HepG2 (cell line): ENCODE measurements around the gene GAS2L1. TPM values are rescaled to one million over a fixed set of nuclear protein-coding genes. Genes with fewer than 3 reads are reported as not detected.

ENCODE experiments used
- ATAC-seq: fragments of 200-7000 bp; cut with Tn5 transposase; 3 replicates; pipeline ENCODE4 v1.9.1; 2020; ENCODE audit warnings: mild to moderate bottlenecking, moderate library complexity
- BruUV-seq: library from RNA; stranded (reverse); fragments of 400-500 nt; replicated peaks from 2 replicates; lab custom pipeline; 2021; lab: Mats Ljungman, UMichigan
- CTCF ChIA-PET: fragments of 300-600 bp; formaldehyde crosslinking; extraction: SDS; loops from one replicate; lab custom pipeline; 2021; ENCODE audit warnings: low total read pairs, inconsistent platforms, low intra/inter-chr PET ratio; lab: Yijun Ruan, JAX
- POLR2A ChIA-PET: fragments of 350-600 bp; sonication (Branson Sonifier 250); formaldehyde crosslinking; loops from one replicate; lab custom pipeline; 2020; ENCODE audit warnings: antibody characterized with exemption, inconsistent platforms; lab: Yijun Ruan, JAX
- DNase-seq: peaks from one replicate; pipeline ENCODE4 v3.0.0-alpha.2; 2015; ENCODE audit warnings: low spot score
- FAIRE-seq: peaks from 3 replicates; lab custom pipeline; 2011; peaks lifted over from hg19 to GRCh38; lab: Jason Lieb, UNC
- H2AFZ ChIP-seq: one replicate; pipeline ENCODE4 v1.6.1; 2011; ENCODE audit warnings: low read length, inconsistent platforms
- H3K27ac ChIP-seq: fragments of 300-600 bp; 3 replicates; pipeline ENCODE4 v1.8.0; 2011; ENCODE audit warnings: mixed run types, mild to moderate bottlenecking, mixed read lengths, low read length, inconsistent platforms; ENCODE audit not compliant: insufficient read depth; ENCODE audit errors: extremely low read length
- H3K27me3 ChIP-seq, 2 experiments: fragments of 200-600 bp in 1 of 2; 2 replicates in 1 of 2; 3 replicates in 1 of 2; pipeline versions ENCODE4 v1.6.0 to v1.8.0; 2011; ENCODE audit warnings: low read length in 2 of 2, mild to moderate bottlenecking in 2 of 2, moderate library complexity in 2 of 2, inconsistent platforms in 1 of 2; ENCODE audit not compliant: insufficient read depth in 2 of 2, control insufficient read depth in 1 of 2
- H3K36me3 ChIP-seq, 2 experiments: fragments of 200-600 bp in 1 of 2; replicated peaks in 1 of 2; 2 replicates in 1 of 2; 3 replicates in 1 of 2; pipeline versions ENCODE4 v1.5.1 to v1.8.0; 2011; ENCODE audit warnings: low read length in 2 of 2, inconsistent platforms in 1 of 2; ENCODE audit not compliant: insufficient read depth in 2 of 2, control insufficient read depth in 1 of 2
- H3K4me1 ChIP-seq: 2 replicates; pipeline ENCODE4 v1.5.1; 2012; ENCODE audit warnings: low read length, inconsistent platforms; ENCODE audit not compliant: insufficient read depth
- H3K4me2 ChIP-seq: 2 replicates; pipeline ENCODE4 v1.6.0; 2011; ENCODE audit warnings: low read depth, low read length, inconsistent platforms
- H3K4me3 ChIP-seq, 3 experiments: fragments of 200-600 bp in 1 of 3; sonication (generic), shearing (Covaris generic) in 1 of 3; replicated peaks in 1 of 3; 2 replicates each; pipeline ENCODE4 v1.5.1; 2011 to 2016; ENCODE audit warnings: low read length in 3 of 3, inconsistent platforms in 2 of 3, low read depth in 2 of 3, mild to moderate bottlenecking in 2 of 3, control low read depth in 1 of 3, mixed read lengths in 1 of 3; ENCODE audit not compliant: insufficient read depth in 1 of 3
- H3K79me2 ChIP-seq: one replicate; pipeline ENCODE4 v1.6.1; 2011; ENCODE audit warnings: low read length, inconsistent platforms; ENCODE audit not compliant: insufficient read depth
- H3K9ac ChIP-seq: 2 replicates; pipeline ENCODE4 v1.6.0; 2011; ENCODE audit warnings: mild to moderate bottlenecking, low read depth, low read length, inconsistent platforms; ENCODE audit not compliant: insufficient read depth
- H3K9me3 ChIP-seq: 2 replicates; pipeline ENCODE4 v1.5.1; 2012; ENCODE audit warnings: mild to moderate bottlenecking, low read length
- H4K20me1 ChIP-seq: 2 replicates; pipeline ENCODE4 v1.6.0; 2011; ENCODE audit warnings: inconsistent platforms, mild to moderate bottlenecking, low read length, moderate library complexity; ENCODE audit not compliant: insufficient read depth
- GMEB2 ChIP-seq: IDR thresholded peaks from 2 replicates; pipeline ENCODE4 v1.6.1; 2016; ENCODE audit warnings: missing biosample characterization, missing genetic modification reagents, low read depth
- HCFC1 ChIP-seq: fragments of 150-350 bp; IDR thresholded peaks from 2 replicates; pipeline ENCODE4 v1.6.1; 2014; ENCODE audit warnings: low read depth, low read length
- HNRNPLL ChIP-seq: fragments of 200-400 bp; formaldehyde crosslinking; IDR thresholded peaks from 2 replicates; pipeline ENCODE4 v1.6.1; 2017; ENCODE audit warnings: mild to moderate bottlenecking, low read depth, low read length; ENCODE audit not compliant: poor library complexity, severe bottlenecking
- MLXIP ChIP-seq: sonication (generic); formaldehyde crosslinking; IDR thresholded peaks from 2 replicates; pipeline ENCODE4 v1.9.0; 2021; ENCODE audit warnings: missing genetic modification reagents, borderline replicate concordance
- MYC ChIP-seq: sonication (generic); formaldehyde crosslinking; IDR thresholded peaks from 2 replicates; pipeline ENCODE4 v1.9.0; 2021; ENCODE audit warnings: missing genetic modification reagents, borderline replicate concordance
- NONO ChIP-seq, 2 experiments: fragments of 450-650 bp in 1 of 2; sonication (generic) in 1 of 2; formaldehyde crosslinking in 1 of 2; IDR thresholded peaks in 1 of 2; conservative IDR thresholded peaks in 1 of 2; 2 replicates each; pipeline versions ENCODE4 v1.6.1 to v1.8.0; 2017 to 2022; ENCODE audit warnings: mild to moderate bottlenecking in 1 of 2, missing genetic modification reagents in 1 of 2, moderate library complexity in 1 of 2
- PHF21A ChIP-seq: sonication (generic); formaldehyde crosslinking; IDR thresholded peaks from 2 replicates; pipeline ENCODE4 v1.5.0; 2020; ENCODE audit warnings: mild to moderate bottlenecking, missing genetic modification reagents
- SAP130 ChIP-seq: IDR thresholded peaks from 2 replicates; pipeline ENCODE4 v1.6.1; 2016; ENCODE audit warnings: low read depth
- SIN3A ChIP-seq: IDR thresholded peaks from 2 replicates; pipeline ENCODE4 v1.6.1; 2011; ENCODE audit warnings: low read depth, mild to moderate bottlenecking, control low read depth, low read length, borderline replicate concordance
- TEAD3 ChIP-seq: optimal IDR thresholded peaks from 2 replicates; pipeline ENCODE3; 2016; ENCODE audit warnings: borderline replicate concordance
- ZBTB39 ChIP-seq: sonication (generic); formaldehyde crosslinking; IDR thresholded peaks from 2 replicates; pipeline ENCODE4 v1.5.0; 2020; ENCODE audit warnings: missing genetic modification reagents
- ZFP82 ChIP-seq: sonication (generic); formaldehyde crosslinking; IDR thresholded peaks from 2 replicates; pipeline ENCODE4 v1.5.1; 2020; ENCODE audit warnings: mild to moderate bottlenecking, missing genetic modification reagents, borderline replicate concordance
- ZNF7 ChIP-seq: IDR thresholded peaks from 2 replicates; pipeline ENCODE4 v1.6.1; 2016; ENCODE audit warnings: missing biosample characterization, missing genetic modification reagents
- ZNF891 ChIP-seq: sonication (generic); formaldehyde crosslinking; IDR thresholded peaks from 2 replicates; pipeline ENCODE4 v1.5.0; 2020; ENCODE audit warnings: mild to moderate bottlenecking, missing genetic modification reagents
- WGBS: methylation state at CpG from one replicate; pipeline ENCODE4 v1.1.6; 2017; ENCODE audit warnings: low lambda C conversion rate; 5-methylcytosine and 5-hydroxymethylcytosine counted together
- in situ Hi-C: cut with HindIII; loops from 2 replicates; pipeline ENCODE4 v1.10.0; 2017; ENCODE audit warnings: low pct_unique_long_range_greater_than_20kb; ENCODE audit not compliant: extremely low pct_ligation_motif_present
- intact Hi-C: fragments of 100-400 bp; cut with micrococcal nuclease; formaldehyde crosslinking; loops from one replicate; pipeline ENCODE4 v1.10.0; 2022; ENCODE audit not compliant: unreplicated experiment
- polyA plus RNA-seq, 8 experiments: library from polyadenylated mRNA; depleted of rRNA in 3 of 8; stranded (reverse) in 7 of 8; unstranded in 1 of 8; fragments of >200 nt; fragmentation: Illumina TruSeq in 4 of 8; extraction: Trizol in 4 of 8; gene quantifications; 2 replicates each; pipeline versions ENCODE4 v1.2.1 to v1.2.3, GENCODE V29; 2011 to 2016; ENCODE audit warnings: low read depth in 4 of 8, missing spikeins in 1 of 8, mixed read lengths in 1 of 8; ENCODE audit not compliant: insufficient read depth in 1 of 8
- total RNA-seq, 5 experiments: library from RNA; depleted of rRNA; stranded (reverse); fragments of >200 nt; fragmentation: Illumina TruSeq; extraction: Trizol; gene quantifications; 2 replicates each; pipeline ENCODE4 v1.2.3, GENCODE V29; 2016; ENCODE audit warnings: low read depth in 1 of 5

GAS2L1 gene
- total and polyA plus RNA-seq, 2 of the 13 experiments (the other 11 are each of a cell fraction or from before 2014, with no cell fraction given), result 1.8 to 3.3 TPM

- Histone ChIP-seq H3K79me2 (no peaks in the 10 kb centered on the region), H3K4me1 (peaks cover 32% of the 10 kb centered on the region), H3K9ac (no peak overlapping the region), H3K9me3 (no peaks in the 10 kb centered on the region), H3K36me3 (peaks cover 20 to 45% of the 10 kb centered on the region in 2 experiments; a peak in 4 of 5 replicates), H3K4me2 (no peak overlapping the region), H2AFZ (no peak overlapping the region), H4K20me1 (no peaks in the 10 kb centered on the region), H3K4me3 (no peak overlapping the region), H3K27ac (peak overlapping the region; percentile 54), H3K27me3 (no peaks in the 10 kb centered on the region)
- CTCF ChIA-PET, result no interaction called here
- POLR2A ChIA-PET, result no interaction called here
- BruUV-seq, result no TSS peak
- FAIRE-seq, result no peak
- ATAC-seq, result no peak
- in situ Hi-C loops, result no loop called here
- no peak for DNase-seq
- intact Hi-C loops, result no loop called here
- no peak for TF ChIP-seq HNRNPLL
- no peak for TF ChIP-seq MYC (CRISPR knock-in tag)
- TF ChIP-seq ZNF7 (CRISPR knock-in tag), result no peak
- TF ChIP-seq PHF21A, result no peak
- TF ChIP-seq HCFC1, result no peak
- TF ChIP-seq ZFP82 (CRISPR knock-in tag), result no peak
- TF ChIP-seq GMEB2 (CRISPR knock-in tag), result no peak
- no peak for TF ChIP-seq NONO (IDR thresholded peaks at IDR 0.05)
- no peak for TF ChIP-seq NONO (CRISPR knock-in tag; conservative IDR thresholded peaks at IDR 0.05)
- no peak for TF ChIP-seq SAP130
- no peak for TF ChIP-seq MLXIP (CRISPR knock-in tag)
- no peak for TF ChIP-seq TEAD3
- TF ChIP-seq ZNF891 (CRISPR knock-in tag), result no peak
- no peak for TF ChIP-seq ZBTB39 (CRISPR knock-in tag)
- no peak for TF ChIP-seq SIN3A
- TF ChIP-seq, all 625 proteins: peak for 0
- 98% methylated on average over 23 of the region's 25 CpGs for WGBS
Measured at GRCh38 chr22:29341056-29341848, 34.8 kb downstream of the GAS2L1 start.
